HFFc6 (cell line): ENCODE data around the gene GLMP. TPM values are rescaled to one million over a fixed set of nuclear protein-coding genes. Genes with fewer than 3 reads are reported as not detected.

Experiments used
- DNase-seq: peaks from one replicate; pipeline ENCODE4 v3.0.0-alpha.2; 2018
- H3K27ac Mint-ChIP-seq: 2 replicates; pipeline ENCODE4 v1.8.0; 2020; ENCODE audit warnings: mild to moderate bottlenecking, mixed read lengths
- H3K27me3 Mint-ChIP-seq: 2 replicates; pipeline ENCODE4 v1.8.0; 2021; ENCODE audit warnings: mild to moderate bottlenecking, moderate library complexity, mixed read lengths; ENCODE audit not compliant: insufficient read depth
- H3K36me3 Mint-ChIP-seq: 2 replicates; pipeline ENCODE4 v1.8.0; 2021; ENCODE audit warnings: low read depth, mixed read lengths
- H3K4me1 Mint-ChIP-seq: 2 replicates; pipeline ENCODE4 v1.8.0; 2020; ENCODE audit warnings: low read depth, mixed read lengths
- H3K4me3 Mint-ChIP-seq: 2 replicates; pipeline ENCODE4 v1.8.0; 2020; ENCODE audit warnings: mild to moderate bottlenecking, moderate library complexity, mixed read lengths
- H3K9me3 Mint-ChIP-seq: 2 replicates; pipeline ENCODE4 v1.8.0; 2020; ENCODE audit warnings: mild to moderate bottlenecking, mixed read lengths
- total RNA-seq, 6 experiments: library from RNA; stranded (reverse); fragmentation: NEBNext Ultra II Directional; extraction: Animal tissue kit (Norgen Biotek cat#: 25700); gene quantifications; 2 replicates in 1 of 6; 3 replicates in 5 of 6; pipeline ENCODE4 v1.2.3, GENCODE V29; 2021
- TF ChIP-seq, protein P1 (sequence below): fragments of 200-600 bp; sonication (generic); IDR thresholded peaks from 2 replicates; pipeline ENCODE4 v1.5.0; 2021; ENCODE audit warnings: antibody characterized with exemption, mild to moderate bottlenecking

The GLMP gene
- total RNA-seq, 6 experiments from 2014 or later = 50.8 to 91.8 (median 87.4) TPM

- Mint-ChIP-seq H3K4me1 (peaks cover 6% of the 10 kb centered on the region; the same call in 1 of the 2 replicates), H3K27ac (no peak overlapping the region), H3K4me3 (no peak overlapping the region), H3K9me3 (no peaks in the 10 kb centered on the region), H3K27me3 (peaks cover 2% of the 10 kb centered on the region), H3K36me3 (peaks cover 42% of the 10 kb centered on the region)
- no peak for DNase-seq
- TF ChIP-seq, protein P1, sequence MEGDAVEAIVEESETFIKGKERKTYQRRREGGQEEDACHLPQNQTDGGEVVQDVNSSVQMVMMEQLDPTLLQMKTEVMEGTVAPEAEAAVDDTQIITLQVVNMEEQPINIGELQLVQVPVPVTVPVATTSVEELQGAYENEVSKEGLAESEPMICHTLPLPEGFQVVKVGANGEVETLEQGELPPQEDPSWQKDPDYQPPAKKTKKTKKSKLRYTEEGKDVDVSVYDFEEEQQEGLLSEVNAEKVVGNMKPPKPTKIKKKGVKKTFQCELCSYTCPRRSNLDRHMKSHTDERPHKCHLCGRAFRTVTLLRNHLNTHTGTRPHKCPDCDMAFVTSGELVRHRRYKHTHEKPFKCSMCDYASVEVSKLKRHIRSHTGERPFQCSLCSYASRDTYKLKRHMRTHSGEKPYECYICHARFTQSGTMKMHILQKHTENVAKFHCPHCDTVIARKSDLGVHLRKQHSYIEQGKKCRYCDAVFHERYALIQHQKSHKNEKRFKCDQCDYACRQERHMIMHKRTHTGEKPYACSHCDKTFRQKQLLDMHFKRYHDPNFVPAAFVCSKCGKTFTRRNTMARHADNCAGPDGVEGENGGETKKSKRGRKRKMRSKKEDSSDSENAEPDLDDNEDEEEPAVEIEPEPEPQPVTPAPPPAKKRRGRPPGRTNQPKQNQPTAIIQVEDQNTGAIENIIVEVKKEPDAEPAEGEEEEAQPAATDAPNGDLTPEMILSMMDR = no peak
Measured at GRCh38 chr1:156253634-156254033, 41.8 kb downstream of the GLMP start.

- TF ChIP-seq, protein P1 = no peak
- DNase-seq = no peak
- Mint-ChIP-seq H3K9me3 (no peaks in the 10 kb centered on the region), H3K36me3 (peaks cover 24% of the 10 kb centered on the region), H3K4me3 (no peak overlapping the region), H3K27me3 (peaks cover 2% of the 10 kb centered on the region), H3K27ac (no peak overlapping the region), H3K4me1 (no peaks in the 10 kb centered on the region; the same call in 1 of the 2 replicates)
Measured at GRCh38 chr1:156251527-156251926, 44.0 kb downstream of the GLMP start.

- no peaks in the 10 kb centered on the region for H3K9me3 Mint-ChIP-seq
- H3K27ac Mint-ChIP-seq = no peak overlapping the region
- TF ChIP-seq, protein P1 = no peak
- DNase-seq = no peak
- H3K36me3 Mint-ChIP-seq = peaks cover 18% of the 10 kb centered on the region
- no peak overlapping the region for H3K4me3 Mint-ChIP-seq
- peaks cover 9% of the 10 kb centered on the region for H3K27me3 Mint-ChIP-seq
- H3K4me1 Mint-ChIP-seq = no peaks in the 10 kb centered on the region; the same call in 1 of the 2 replicates
Measured at GRCh38 chr1:156249593-156249992, 45.9 kb downstream of the GLMP start.

- TF ChIP-seq, protein P1 = no peak
- peaks cover 9% of the 10 kb centered on the region for H3K27me3 Mint-ChIP-seq
- no peak overlapping the region for H3K27ac Mint-ChIP-seq
- no peaks in the 10 kb centered on the region; the same call in 1 of the 2 replicates for H3K4me1 Mint-ChIP-seq
- no peaks in the 10 kb centered on the region for H3K9me3 Mint-ChIP-seq
- DNase-seq = no peak
- peaks cover 8% of the 10 kb centered on the region for H3K36me3 Mint-ChIP-seq
- H3K4me3 Mint-ChIP-seq = no peak overlapping the region
Measured at GRCh38 chr1:156248323-156248683, 47.2 kb downstream of the GLMP start.

- peaks cover 2% of the 10 kb centered on the region for H3K36me3 Mint-ChIP-seq
- no peaks in the 10 kb centered on the region for H3K9me3 Mint-ChIP-seq
- no peak within 1 kb of the TSS for H3K27ac Mint-ChIP-seq
- no peak within 1 kb of the TSS for H3K4me3 Mint-ChIP-seq
- DNase-seq = no peak
- H3K27me3 Mint-ChIP-seq = peaks cover 10% of the 10 kb centered on the region
- H3K4me1 Mint-ChIP-seq = no peaks in the 10 kb centered on the region; the same call in 1 of the 2 replicates
- TF ChIP-seq, protein P1 = no peak
Measured at GRCh38 chr1:156247460-156248322, 47.8 kb downstream of the GLMP start, which contains the start of gene PAQR6. Gene PAQR6 (minus strand): TSS chr1:156248056. CDS start chr1:156246731, 1,325 bp downstream.
